Mesothelial cell of epicardium (in vitro differentiated cells): ENCODE results near the gene BANP. TPM values are rescaled to one million over a fixed set of nuclear protein-coding genes. Genes with fewer than 3 reads are reported as not detected.

Experiments
- DNase-seq, 2 experiments: peaks; one replicate each; pipeline ENCODE4 v3.0.0; 2021; ENCODE audit warnings: low spot score in 2 of 2; ENCODE audit not compliant: unreplicated experiment in 2 of 2
- H3K27ac Mint-ChIP-seq: 2 replicates; pipeline ENCODE4 v1.8.0; 2021; ENCODE audit warnings: mixed read lengths
- H3K27me3 Mint-ChIP-seq: 2 replicates; pipeline ENCODE4 v1.8.0; 2021; ENCODE audit warnings: low read depth, mixed read lengths
- H3K36me3 Mint-ChIP-seq: 2 replicates; pipeline ENCODE4 v1.8.0; 2021; ENCODE audit warnings: mixed read lengths
- H3K4me1 Mint-ChIP-seq: 2 replicates; pipeline ENCODE4 v1.8.0; 2021; ENCODE audit warnings: mixed read lengths
- H3K4me3 Mint-ChIP-seq: 2 replicates; pipeline ENCODE4 v1.8.0; 2021; ENCODE audit warnings: mild to moderate bottlenecking, moderate library complexity, mixed read lengths
- H3K9me3 Mint-ChIP-seq: 2 replicates; pipeline ENCODE4 v1.8.0; 2021; ENCODE audit warnings: mixed read lengths
- CTCF ChIP-seq: fragments of 200-600 bp; sonication (generic); IDR thresholded peaks from one replicate; pipeline ENCODE4 v1.5.0; 2021; ENCODE audit warnings: antibody characterized with exemption; ENCODE audit not compliant: unreplicated experiment
- total RNA-seq: library from RNA; stranded (reverse); gene quantifications from 3 replicates; pipeline ENCODE4 v1.2.1, GENCODE V29; 2021

BANP gene
- total RNA-seq, 1 donor from 2014 or later = 43.6 TPM

- H3K4me1 Mint-ChIP-seq = peaks cover 2% of the 10 kb centered on the region
- H3K9me3 Mint-ChIP-seq = peaks cover 6% of the 10 kb centered on the region
- peak overlapping the region; percentile 72 for H3K27ac Mint-ChIP-seq
- no peaks in the 10 kb centered on the region for H3K36me3 Mint-ChIP-seq
- H3K4me3 Mint-ChIP-seq = no peak overlapping the region
- no peak for DNase-seq
- no peaks in the 10 kb centered on the region for H3K27me3 Mint-ChIP-seq
- no peak for TF ChIP-seq CTCF
Measured at GRCh38 chr16:87939562-87940423, 11.4 kb upstream of the BANP start.

- H3K9me3 Mint-ChIP-seq = peaks cover 6% of the 10 kb centered on the region
- DNase-seq = no peak
Measured at GRCh38 chr16:87942680-87943079, 8.6 kb upstream of the BANP start.

GRCh38 chr16:87945351-87946042, 5.7 kb upstream of the BANP start:
- Mint-ChIP-seq H3K4me3 (peak overlapping the region; percentile 55), H3K27me3 (no peaks in the 10 kb centered on the region), H3K36me3 (no peaks in the 10 kb centered on the region), H3K9me3 (no peaks in the 10 kb centered on the region), H3K4me1 (peaks cover 26% of the 10 kb centered on the region), H3K27ac (peak overlapping the region; percentile 99)
- peak; percentile 76 to 84 for DNase-seq
- TF ChIP-seq CTCF = no peak

More at GRCh38 chr16:87942680-87943079, 8.6 kb upstream of the BANP start:
- Mint-ChIP-seq H3K4me1 (peaks cover 23% of the 10 kb centered on the region), H3K4me3 (no peak overlapping the region), H3K36me3 (no peaks in the 10 kb centered on the region), H3K27ac (no peak overlapping the region), H3K27me3 (no peaks in the 10 kb centered on the region)
- TF ChIP-seq CTCF = no peak

GRCh38 chr16:87946596-87947347, 4.5 kb upstream of the BANP start:
- Mint-ChIP-seq H3K9me3 (no peaks in the 10 kb centered on the region), H3K27ac (peak overlapping the region; percentile 99), H3K4me3 (no peak overlapping the region), H3K4me1 (peaks cover 28% of the 10 kb centered on the region), H3K36me3 (no peaks in the 10 kb centered on the region), H3K27me3 (no peaks in the 10 kb centered on the region)
- no peak for TF ChIP-seq CTCF
- DNase-seq = no peak

GRCh38 chr16:87947356-87948118, 3.7 kb upstream of the BANP start:
- no peaks in the 10 kb centered on the region for H3K27me3 Mint-ChIP-seq
- no peak overlapping the region for H3K4me3 Mint-ChIP-seq
- TF ChIP-seq CTCF = no peak
- no peak for DNase-seq
- peaks cover 33% of the 10 kb centered on the region for H3K4me1 Mint-ChIP-seq
- no peaks in the 10 kb centered on the region for H3K9me3 Mint-ChIP-seq
- H3K27ac Mint-ChIP-seq = peak overlapping the region; percentile 99
- no peaks in the 10 kb centered on the region for H3K36me3 Mint-ChIP-seq
